ENCODE data around the gene LRRK2. TPM values are rescaled to one million over a fixed set of nuclear protein-coding genes. Genes with fewer than 3 reads are reported as not detected.

LRRK2 gene
- total and polyA plus RNA-seq, 2 of the 8 experiments (the other 6 are each of a cell fraction or from before 2014, with no cell fraction given) = 0.06 to 0.13 TPM

GRCh38 chr12:40184493-40185302 lies 40.1 kb upstream of the LRRK2 start (continued):
- no peak for TF ChIP-seq CHD7 (IDR thresholded peaks at IDR 0.05; ENCODE audit: insufficient replicate concordance, low read length)
